HL-60 (cell line): ENCODE measurements around the gene WNT6.

Source experiments
- DNase-seq, 2 experiments: peaks; one replicate each; pipeline ENCODE4 v3.0.0-alpha.2; 2010 to 2020; ENCODE audit warnings: low read depth in 1 of 2, low spot score in 1 of 2
- H3K27ac ChIP-seq: fragments of 250-450 bp; sonication (Bioruptor Pico); replicated peaks from 2 replicates; pipeline ENCODE4 v1.5.1; 2020; ENCODE audit warnings: mild to moderate bottlenecking, moderate library complexity
- H3K27me3 ChIP-seq: fragments of 250-450 bp; sonication (Bioruptor Pico); 2 replicates; pipeline ENCODE4 v1.5.1; 2021; ENCODE audit warnings: mild to moderate bottlenecking, moderate library complexity; ENCODE audit not compliant: insufficient read depth, poor library complexity, severe bottlenecking
- H3K4me3 ChIP-seq: replicated peaks from 2 replicates; pipeline ENCODE4 v1.5.1; 2011; ENCODE audit warnings: mild to moderate bottlenecking, control low read depth, low read length; ENCODE audit not compliant: insufficient read depth
- GABPA ChIP-seq: IDR thresholded peaks from 2 replicates; pipeline ENCODE4 v1.6.1; 2012; ENCODE audit warnings: low read depth
- POLR2AphosphoS5 ChIP-seq: IDR thresholded peaks from 2 replicates; pipeline ENCODE4 v1.6.1; 2012; ENCODE audit warnings: low read depth
- SPI1 ChIP-seq: IDR thresholded peaks from 2 replicates; pipeline ENCODE4 v1.6.1; 2012; ENCODE audit warnings: low read depth, mild to moderate bottlenecking, borderline replicate concordance
- TF ChIP-seq, protein P1 (sequence below): IDR thresholded peaks from 2 replicates; pipeline ENCODE4 v1.6.1; 2012; ENCODE audit warnings: low read depth; ENCODE audit not compliant: insufficient replicate concordance
- TF ChIP-seq, protein P2 (sequence below): IDR thresholded peaks from one replicate; pipeline ENCODE4 v1.5.1; 2011; ENCODE audit warnings: low read length, control low read depth, inconsistent platforms; ENCODE audit not compliant: insufficient read depth

Gene WNT6

DNA sequence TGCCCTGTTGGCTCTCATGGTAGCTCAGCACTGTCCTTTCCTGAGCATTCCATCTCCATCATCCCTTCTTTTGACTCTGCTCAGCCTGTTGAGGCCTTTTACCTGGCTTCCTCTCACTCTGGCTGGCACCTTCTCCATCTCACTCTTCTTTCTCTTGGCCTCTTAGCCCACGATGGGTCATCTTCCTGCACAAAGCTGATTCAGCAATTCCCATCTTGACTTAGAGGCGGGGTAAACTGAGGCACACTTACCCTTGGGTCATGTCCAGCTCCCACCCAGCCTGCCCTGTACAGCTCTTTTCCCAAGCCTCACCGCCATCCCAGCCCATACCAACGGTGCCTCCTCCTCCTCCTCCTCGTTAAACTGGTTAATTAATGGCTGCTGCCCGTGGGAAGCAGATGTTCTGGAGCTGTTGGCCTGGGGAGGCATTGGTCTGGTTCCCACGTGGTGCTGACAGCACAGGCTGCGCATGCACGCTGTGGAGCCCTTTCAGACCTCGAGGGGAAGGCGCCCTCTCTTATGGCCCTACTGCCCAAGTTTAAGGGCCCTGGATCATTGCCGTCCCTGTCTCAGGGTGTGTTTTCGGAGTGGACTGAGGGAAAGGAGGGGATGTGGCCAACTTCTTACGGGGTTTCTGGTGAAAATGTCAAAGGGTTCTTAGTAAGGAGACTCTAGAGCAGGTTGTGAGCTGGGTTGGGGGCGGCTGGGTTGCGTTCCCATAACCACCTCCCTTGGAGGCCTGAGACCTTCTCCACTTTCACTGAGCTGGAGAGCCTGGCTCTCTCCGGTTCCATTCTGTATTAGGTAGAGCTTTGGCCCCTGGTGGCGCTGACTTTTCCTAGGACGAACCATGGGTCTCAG is 31.9 kb downstream of the WNT6 start:
- no peak for TF ChIP-seq GABPA
- TF ChIP-seq, protein P1, sequence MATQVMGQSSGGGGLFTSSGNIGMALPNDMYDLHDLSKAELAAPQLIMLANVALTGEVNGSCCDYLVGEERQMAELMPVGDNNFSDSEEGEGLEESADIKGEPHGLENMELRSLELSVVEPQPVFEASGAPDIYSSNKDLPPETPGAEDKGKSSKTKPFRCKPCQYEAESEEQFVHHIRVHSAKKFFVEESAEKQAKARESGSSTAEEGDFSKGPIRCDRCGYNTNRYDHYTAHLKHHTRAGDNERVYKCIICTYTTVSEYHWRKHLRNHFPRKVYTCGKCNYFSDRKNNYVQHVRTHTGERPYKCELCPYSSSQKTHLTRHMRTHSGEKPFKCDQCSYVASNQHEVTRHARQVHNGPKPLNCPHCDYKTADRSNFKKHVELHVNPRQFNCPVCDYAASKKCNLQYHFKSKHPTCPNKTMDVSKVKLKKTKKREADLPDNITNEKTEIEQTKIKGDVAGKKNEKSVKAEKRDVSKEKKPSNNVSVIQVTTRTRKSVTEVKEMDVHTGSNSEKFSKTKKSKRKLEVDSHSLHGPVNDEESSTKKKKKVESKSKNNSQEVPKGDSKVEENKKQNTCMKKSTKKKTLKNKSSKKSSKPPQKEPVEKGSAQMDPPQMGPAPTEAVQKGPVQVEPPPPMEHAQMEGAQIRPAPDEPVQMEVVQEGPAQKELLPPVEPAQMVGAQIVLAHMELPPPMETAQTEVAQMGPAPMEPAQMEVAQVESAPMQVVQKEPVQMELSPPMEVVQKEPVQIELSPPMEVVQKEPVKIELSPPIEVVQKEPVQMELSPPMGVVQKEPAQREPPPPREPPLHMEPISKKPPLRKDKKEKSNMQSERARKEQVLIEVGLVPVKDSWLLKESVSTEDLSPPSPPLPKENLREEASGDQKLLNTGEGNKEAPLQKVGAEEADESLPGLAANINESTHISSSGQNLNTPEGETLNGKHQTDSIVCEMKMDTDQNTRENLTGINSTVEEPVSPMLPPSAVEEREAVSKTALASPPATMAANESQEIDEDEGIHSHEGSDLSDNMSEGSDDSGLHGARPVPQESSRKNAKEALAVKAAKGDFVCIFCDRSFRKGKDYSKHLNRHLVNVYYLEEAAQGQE: no peak
- no peak for TF ChIP-seq SPI1
- no peak for TF ChIP-seq POLR2AphosphoS5
- TF ChIP-seq, protein P2, sequence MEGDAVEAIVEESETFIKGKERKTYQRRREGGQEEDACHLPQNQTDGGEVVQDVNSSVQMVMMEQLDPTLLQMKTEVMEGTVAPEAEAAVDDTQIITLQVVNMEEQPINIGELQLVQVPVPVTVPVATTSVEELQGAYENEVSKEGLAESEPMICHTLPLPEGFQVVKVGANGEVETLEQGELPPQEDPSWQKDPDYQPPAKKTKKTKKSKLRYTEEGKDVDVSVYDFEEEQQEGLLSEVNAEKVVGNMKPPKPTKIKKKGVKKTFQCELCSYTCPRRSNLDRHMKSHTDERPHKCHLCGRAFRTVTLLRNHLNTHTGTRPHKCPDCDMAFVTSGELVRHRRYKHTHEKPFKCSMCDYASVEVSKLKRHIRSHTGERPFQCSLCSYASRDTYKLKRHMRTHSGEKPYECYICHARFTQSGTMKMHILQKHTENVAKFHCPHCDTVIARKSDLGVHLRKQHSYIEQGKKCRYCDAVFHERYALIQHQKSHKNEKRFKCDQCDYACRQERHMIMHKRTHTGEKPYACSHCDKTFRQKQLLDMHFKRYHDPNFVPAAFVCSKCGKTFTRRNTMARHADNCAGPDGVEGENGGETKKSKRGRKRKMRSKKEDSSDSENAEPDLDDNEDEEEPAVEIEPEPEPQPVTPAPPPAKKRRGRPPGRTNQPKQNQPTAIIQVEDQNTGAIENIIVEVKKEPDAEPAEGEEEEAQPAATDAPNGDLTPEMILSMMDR: no peak
- DNase-seq: no peak
- H3K27me3 ChIP-seq: peaks cover 13% of the 10 kb centered on the region
- no peak overlapping the region for H3K4me3 ChIP-seq
- H3K27ac ChIP-seq: no peak overlapping the region

DNA sequence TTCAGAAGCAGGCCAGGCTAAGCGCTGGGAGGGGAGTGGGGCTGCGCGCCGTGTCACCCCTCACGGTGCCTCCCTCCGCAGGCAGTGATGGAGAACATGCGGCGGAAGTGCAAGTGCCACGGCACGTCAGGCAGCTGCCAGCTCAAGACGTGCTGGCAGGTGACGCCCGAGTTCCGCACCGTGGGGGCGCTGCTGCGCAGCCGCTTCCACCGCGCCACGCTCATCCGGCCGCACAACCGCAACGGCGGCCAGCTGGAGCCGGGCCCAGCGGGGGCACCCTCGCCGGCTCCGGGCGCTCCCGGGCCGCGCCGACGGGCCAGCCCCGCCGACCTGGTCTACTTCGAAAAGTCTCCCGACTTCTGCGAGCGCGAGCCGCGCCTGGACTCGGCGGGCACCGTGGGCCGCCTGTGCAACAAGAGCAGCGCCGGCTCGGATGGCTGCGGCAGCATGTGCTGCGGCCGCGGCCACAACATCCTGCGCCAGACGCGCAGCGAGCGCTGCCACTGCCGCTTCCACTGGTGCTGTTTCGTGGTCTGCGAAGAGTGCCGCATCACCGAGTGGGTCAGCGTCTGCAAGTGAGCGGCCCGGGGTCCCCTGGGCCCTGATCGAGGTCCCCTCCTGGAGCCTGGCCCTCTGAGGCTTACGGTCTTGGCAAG is 33.2 kb downstream of the WNT6 start:
- no peak overlapping the region for H3K27ac ChIP-seq
- peaks cover 27% of the 10 kb centered on the region for H3K27me3 ChIP-seq
- H3K4me3 ChIP-seq: peak overlapping the region; percentile 30
- peak; percentile 79 to 84 for DNase-seq
- TF ChIP-seq SPI1: peak; percentile 75
- peak; percentile 72; the same call in 1 of the 2 replicates for TF ChIP-seq POLR2AphosphoS5
- TF ChIP-seq, protein P1: no peak
- TF ChIP-seq, protein P2: peak; percentile 42

DNA sequence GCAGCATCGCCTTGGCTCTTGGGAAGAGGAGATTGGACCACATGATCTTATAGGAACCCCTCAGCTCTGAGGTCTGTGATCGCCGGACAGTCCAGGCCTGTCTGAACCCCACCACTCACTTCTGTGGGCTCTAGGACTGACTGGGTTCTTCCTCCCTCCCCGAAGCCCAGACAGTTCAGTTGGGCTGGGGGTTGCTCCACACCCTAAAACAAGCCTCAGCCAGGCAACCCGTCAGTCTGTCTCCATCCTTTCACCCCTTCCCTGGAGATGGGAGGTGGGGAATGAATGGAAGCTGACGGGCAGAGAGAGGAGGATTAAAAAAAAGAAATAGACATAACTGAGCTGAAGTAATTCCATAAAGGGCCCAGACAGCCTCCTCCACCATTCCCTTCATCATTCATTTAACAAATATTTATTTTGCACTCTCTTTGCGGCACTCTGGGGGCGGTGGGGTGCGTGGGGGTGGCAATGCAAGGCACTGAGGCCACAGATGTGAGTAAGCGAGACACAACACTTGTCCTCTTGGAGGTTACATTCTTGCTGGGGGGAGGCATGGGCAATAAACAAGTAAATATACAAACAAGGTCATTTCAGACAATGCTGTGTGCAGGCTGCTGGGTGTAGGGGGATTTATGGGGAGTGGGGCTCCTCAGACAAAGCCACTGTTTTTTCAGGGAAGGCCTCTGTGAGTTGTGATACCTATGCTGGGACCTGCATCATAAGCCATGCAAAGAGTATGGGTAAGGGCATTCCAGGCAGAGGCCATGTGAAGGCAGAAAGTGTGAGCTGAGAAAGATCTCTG is 33.9 kb downstream of the WNT6 start:
- peaks cover 34% of the 10 kb centered on the region for H3K27me3 ChIP-seq
- no peak overlapping the region for H3K27ac ChIP-seq
- no peak for DNase-seq
- peak overlapping the region; percentile 30; the same call in 1 of the 2 replicates for H3K4me3 ChIP-seq
- TF ChIP-seq, protein P2: no peak
- TF ChIP-seq POLR2AphosphoS5 (no peak), SPI1 (no peak), GABPA (no peak)
- TF ChIP-seq, protein P1: no peak
